ENCODE measurements around the gene APBB1IP. TPM values are rescaled to one million over a fixed set of nuclear protein-coding genes. Genes with fewer than 3 reads are reported as not detected.

APBB1IP gene
- total RNA-seq, 1 donor from 2014 or later: not detected

DNA sequence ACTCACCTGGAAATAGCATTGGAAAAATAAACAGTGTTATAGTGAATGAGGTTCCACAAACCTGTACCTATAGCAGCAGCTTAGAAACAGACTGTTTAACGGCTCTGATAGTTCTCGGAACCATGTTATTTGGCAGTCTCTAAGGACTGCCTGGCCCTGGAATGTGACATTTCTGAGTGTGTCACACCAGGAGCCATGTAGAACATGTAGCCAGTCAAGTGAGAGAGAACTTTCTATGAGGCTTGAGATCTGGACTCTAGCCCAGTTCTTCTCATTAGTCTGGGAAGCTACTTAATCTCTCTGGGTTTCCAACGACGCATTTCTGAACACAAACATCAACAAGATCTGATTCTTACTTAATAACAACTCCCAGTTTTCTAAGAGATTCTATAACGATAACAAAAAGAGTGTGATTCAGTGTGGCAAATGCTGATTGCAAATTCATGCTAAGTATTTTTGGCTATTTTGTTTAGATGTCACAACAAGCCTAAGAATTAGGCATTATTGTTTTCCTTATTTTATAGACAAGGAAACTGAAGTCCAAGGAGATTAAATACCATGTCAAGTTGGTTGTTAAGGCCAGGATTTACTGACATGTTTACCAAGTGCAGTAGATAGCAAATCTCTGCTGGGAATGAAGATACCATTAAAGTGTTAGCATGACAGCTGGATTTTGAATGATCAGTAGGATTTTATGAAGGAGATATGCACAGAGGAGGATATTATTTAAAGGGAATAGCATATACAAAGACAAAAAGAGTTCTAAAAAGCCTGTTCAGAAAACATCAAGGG lies 47.2 kb downstream of the APBB1IP start:
- Histone ChIP-seq H2AFZ (replicated peaks) (no peak overlapping the region), H3K4me3 (no peak overlapping the region), H3K27me3 (no peaks in the 10 kb centered on the region), H3K79me2 (ENCODE audit: low read depth) (no peaks in the 10 kb centered on the region), H3K4me2 (no peak overlapping the region), H3K27ac (no peak overlapping the region), H3K9me3 (ENCODE audit: low read depth) (no peaks in the 10 kb centered on the region), H3K36me3 (no peaks in the 10 kb centered on the region), H3K9ac (no peak overlapping the region), H3K4me1 (no peaks in the 10 kb centered on the region), H3F3A (ENCODE audit: low read depth) (no peaks in the 10 kb centered on the region), H4K20me1 (ENCODE audit: low read depth) (no peaks in the 10 kb centered on the region)
- TF ChIP-seq, protein P1, sequence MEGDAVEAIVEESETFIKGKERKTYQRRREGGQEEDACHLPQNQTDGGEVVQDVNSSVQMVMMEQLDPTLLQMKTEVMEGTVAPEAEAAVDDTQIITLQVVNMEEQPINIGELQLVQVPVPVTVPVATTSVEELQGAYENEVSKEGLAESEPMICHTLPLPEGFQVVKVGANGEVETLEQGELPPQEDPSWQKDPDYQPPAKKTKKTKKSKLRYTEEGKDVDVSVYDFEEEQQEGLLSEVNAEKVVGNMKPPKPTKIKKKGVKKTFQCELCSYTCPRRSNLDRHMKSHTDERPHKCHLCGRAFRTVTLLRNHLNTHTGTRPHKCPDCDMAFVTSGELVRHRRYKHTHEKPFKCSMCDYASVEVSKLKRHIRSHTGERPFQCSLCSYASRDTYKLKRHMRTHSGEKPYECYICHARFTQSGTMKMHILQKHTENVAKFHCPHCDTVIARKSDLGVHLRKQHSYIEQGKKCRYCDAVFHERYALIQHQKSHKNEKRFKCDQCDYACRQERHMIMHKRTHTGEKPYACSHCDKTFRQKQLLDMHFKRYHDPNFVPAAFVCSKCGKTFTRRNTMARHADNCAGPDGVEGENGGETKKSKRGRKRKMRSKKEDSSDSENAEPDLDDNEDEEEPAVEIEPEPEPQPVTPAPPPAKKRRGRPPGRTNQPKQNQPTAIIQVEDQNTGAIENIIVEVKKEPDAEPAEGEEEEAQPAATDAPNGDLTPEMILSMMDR (IDR thresholded peaks at IDR 0.05): no peak
- H3K9me3 Mint-ChIP-seq: no peaks in the 10 kb centered on the region
- H3K27ac Mint-ChIP-seq: no peak overlapping the region
- no peak overlapping the region for H3K4me3 Mint-ChIP-seq
- DNase-seq (ENCODE audit: low spot score): no peak
- H3K27me3 Mint-ChIP-seq (ENCODE audit: insufficient read depth, low read depth): no peaks in the 10 kb centered on the region
- H3K36me3 Mint-ChIP-seq: no peaks in the 10 kb centered on the region
- peaks cover 11% of the 10 kb centered on the region for H3K4me1 Mint-ChIP-seq

DNA sequence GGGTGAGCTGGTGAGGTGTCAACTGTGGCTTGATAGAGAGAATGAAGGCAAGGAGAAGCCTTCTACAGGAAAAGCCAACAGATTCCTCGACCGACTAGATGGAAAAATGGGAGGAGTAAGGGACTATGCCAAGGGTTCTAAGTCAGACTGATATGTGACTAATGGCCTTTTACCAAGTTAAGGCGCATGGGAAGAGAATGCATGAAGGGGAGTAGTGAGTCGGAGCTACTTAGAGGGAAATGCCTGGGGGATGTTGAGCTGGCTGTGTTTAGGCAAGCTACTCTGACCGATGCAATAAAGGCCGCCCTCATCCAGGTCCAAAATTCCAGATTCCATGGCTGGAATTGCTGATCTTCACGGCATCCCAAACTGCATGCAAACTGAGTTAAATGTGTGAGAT lies 48.2 kb downstream of the APBB1IP start:
- Histone ChIP-seq H3K27me3 (no peaks in the 10 kb centered on the region), H3K27ac (no peak overlapping the region), H3K4me1 (no peaks in the 10 kb centered on the region), H3K9me3 (ENCODE audit: low read depth) (no peaks in the 10 kb centered on the region), H3K36me3 (no peaks in the 10 kb centered on the region), H3K4me3 (no peak overlapping the region), H3K9ac (no peak overlapping the region), H4K20me1 (ENCODE audit: low read depth) (no peaks in the 10 kb centered on the region), H3K4me2 (no peak overlapping the region), H2AFZ (replicated peaks) (no peak overlapping the region), H3F3A (ENCODE audit: low read depth) (no peaks in the 10 kb centered on the region), H3K79me2 (ENCODE audit: low read depth) (no peaks in the 10 kb centered on the region)
- DNase-seq (ENCODE audit: low spot score): no peak
- Mint-ChIP-seq H3K27me3 (ENCODE audit: insufficient read depth, low read depth) (no peaks in the 10 kb centered on the region), H3K27ac (no peak overlapping the region), H3K4me3 (no peak overlapping the region), H3K36me3 (no peaks in the 10 kb centered on the region), H3K9me3 (no peaks in the 10 kb centered on the region), H3K4me1 (peaks cover 11% of the 10 kb centered on the region)
- no peak for TF ChIP-seq EZH2phosphoT487 (IDR thresholded peaks at IDR 0.05)
- TF ChIP-seq EZH2 (IDR thresholded peaks at IDR 0.05): no peak
- TF ChIP-seq, protein P1 (IDR thresholded peaks at IDR 0.05): no peak

DNA sequence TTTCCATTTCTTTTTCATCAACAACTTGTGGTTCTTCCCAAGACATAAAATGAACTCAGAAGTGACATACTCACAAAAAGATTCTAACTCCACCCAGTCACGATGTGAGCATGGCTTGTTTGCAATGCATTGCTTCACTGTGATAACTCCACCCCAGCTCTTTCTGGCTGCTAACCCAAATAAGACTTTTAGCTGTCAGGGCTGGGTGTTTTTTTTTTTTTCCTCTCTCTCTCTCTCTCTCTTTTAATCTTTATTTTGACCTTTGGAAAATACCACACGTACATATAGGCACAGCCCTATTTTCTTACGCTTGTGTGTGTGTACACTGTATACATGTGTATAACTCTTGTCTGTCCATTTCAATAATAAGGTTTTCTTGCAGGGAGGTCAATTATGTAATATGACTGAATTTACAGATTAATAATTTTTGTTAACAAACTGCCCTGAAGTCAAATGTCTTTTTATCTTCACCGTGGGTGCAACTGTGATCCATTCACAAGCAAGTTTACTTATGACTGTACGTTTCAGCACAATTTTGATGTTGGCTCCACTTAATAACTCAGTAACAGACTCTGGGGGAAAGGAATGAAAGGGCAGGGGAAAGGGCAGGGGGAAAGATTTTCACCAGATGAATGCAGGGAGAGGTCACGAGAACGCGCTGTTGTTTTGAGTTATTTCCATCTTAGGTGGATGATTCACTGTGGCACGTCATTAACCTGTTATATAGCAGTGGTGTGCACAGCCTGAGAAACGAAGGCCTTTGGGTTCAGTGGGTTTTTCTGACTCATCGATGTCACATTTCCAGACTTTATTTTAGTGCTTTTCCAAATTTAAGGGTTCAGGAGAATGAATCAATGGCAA lies 49.1 kb downstream of the APBB1IP start:
- H3K4me1 ChIP-seq: no peaks in the 10 kb centered on the region
- no peak overlapping the region for H3K27ac ChIP-seq
- H3K36me3 Mint-ChIP-seq: no peaks in the 10 kb centered on the region
- no peak overlapping the region for H3K4me3 ChIP-seq
- H3K27ac Mint-ChIP-seq: no peak overlapping the region
- H3K4me1 Mint-ChIP-seq: peaks cover 11% of the 10 kb centered on the region
- no peak for TF ChIP-seq EZH2phosphoT487 (IDR thresholded peaks at IDR 0.05)
- TF ChIP-seq, protein P1 (IDR thresholded peaks at IDR 0.05): no peak
- TF ChIP-seq EZH2 (IDR thresholded peaks at IDR 0.05): no peak
- H3K79me2 ChIP-seq (ENCODE audit: low read depth): no peaks in the 10 kb centered on the region
- H3K9me3 ChIP-seq (ENCODE audit: low read depth): no peaks in the 10 kb centered on the region
- H3K27me3 ChIP-seq: no peaks in the 10 kb centered on the region
- DNase-seq (ENCODE audit: low spot score): no peak
- no peak overlapping the region for H3K9ac ChIP-seq
- H3K36me3 ChIP-seq: no peaks in the 10 kb centered on the region
- no peak overlapping the region for H3K4me2 ChIP-seq
- no peaks in the 10 kb centered on the region for H4K20me1 ChIP-seq (ENCODE audit: low read depth)
- no peak overlapping the region for H2AFZ ChIP-seq (replicated peaks)
- no peaks in the 10 kb centered on the region for H3K27me3 Mint-ChIP-seq (ENCODE audit: insufficient read depth, low read depth)
- no peak overlapping the region for H3K4me3 Mint-ChIP-seq
- no peaks in the 10 kb centered on the region for H3F3A ChIP-seq (ENCODE audit: low read depth)
- H3K9me3 Mint-ChIP-seq: no peaks in the 10 kb centered on the region
